GM23338 (cell line): ENCODE measurements around the gene GNB4. TPM values are rescaled to one million over a fixed set of nuclear protein-coding genes. Genes with fewer than 3 reads are reported as not detected.

Experiments used
- ATAC-seq: fragments of 200-7000 bp; cut with Tn5 transposase; 3 replicates; pipeline ENCODE4 v1.9.1; 2020
- DNase-seq: peaks from one replicate; pipeline ENCODE4 v3.0.0-alpha.2; 2015; ENCODE audit warnings: low spot score
- H2AFZ ChIP-seq: fragments of 200-600 bp; sonication (generic); 2 replicates; pipeline ENCODE4 v1.8.0; 2016; ENCODE audit warnings: antibody characterized with exemption, mild to moderate bottlenecking, moderate library complexity
- H3F3A ChIP-seq: fragments of 200-600 bp; sonication (generic); replicated peaks from 2 replicates; pipeline ENCODE4 v1.8.0; 2017; ENCODE audit warnings: antibody characterized with exemption, mixed run types, low read depth
- H3K27ac ChIP-seq: fragments of 200-600 bp; sonication (generic); 2 replicates; pipeline ENCODE4 v1.6.1; 2016; ENCODE audit warnings: low read depth
- H3K27me3 ChIP-seq: fragments of 200-600 bp; sonication (generic); 2 replicates; pipeline ENCODE4 v1.8.0; 2016; ENCODE audit warnings: mild to moderate bottlenecking, mixed run types, moderate library complexity; ENCODE audit not compliant: insufficient read depth
- H3K36me3 ChIP-seq: fragments of 200-600 bp; sonication (generic); 2 replicates; pipeline ENCODE4 v1.8.0; 2016; ENCODE audit warnings: mild to moderate bottlenecking; ENCODE audit not compliant: insufficient read depth
- H3K4me1 ChIP-seq: fragments of 200-600 bp; sonication (generic); 2 replicates; pipeline ENCODE4 v1.8.0; 2016; ENCODE audit warnings: mild to moderate bottlenecking, moderate library complexity; ENCODE audit not compliant: insufficient read depth
- H3K4me2 ChIP-seq: fragments of 200-600 bp; sonication (generic); 2 replicates; pipeline ENCODE4 v1.7.1; 2017; ENCODE audit warnings: mixed run types
- H3K4me3 ChIP-seq: fragments of 200-600 bp; sonication (generic); 2 replicates; pipeline ENCODE4 v1.6.1; 2016; ENCODE audit warnings: mixed run types
- H3K79me2 ChIP-seq: fragments of 200-600 bp; sonication (generic); replicated peaks from 2 replicates; pipeline ENCODE4 v1.8.0; 2017; ENCODE audit warnings: mild to moderate bottlenecking; ENCODE audit not compliant: insufficient read depth
- H3K9me2 ChIP-seq: fragments of 200-600 bp; sonication (generic); 2 replicates; pipeline ENCODE4 v1.8.0; 2017; ENCODE audit not compliant: insufficient read depth
- H4K20me1 ChIP-seq: fragments of 200-600 bp; sonication (generic); replicated peaks from 2 replicates; pipeline ENCODE4 v1.8.0; 2017; ENCODE audit warnings: mild to moderate bottlenecking; ENCODE audit not compliant: insufficient read depth
- H3K27ac Mint-ChIP-seq: 2 replicates; pipeline ENCODE4 v1.8.0; 2020; ENCODE audit warnings: inconsistent platforms, mild to moderate bottlenecking, moderate library complexity, mixed read lengths
- H3K27me3 Mint-ChIP-seq: 3 replicates; pipeline ENCODE4 v1.8.0; 2022; ENCODE audit warnings: low read depth, mild to moderate bottlenecking, moderate library complexity, mixed read lengths, inconsistent platforms; ENCODE audit not compliant: insufficient read depth, poor library complexity
- H3K36me3 Mint-ChIP-seq: 3 replicates; pipeline ENCODE4 v1.8.0; 2021; ENCODE audit warnings: low read depth, mild to moderate bottlenecking, inconsistent platforms, moderate library complexity, mixed read lengths
- H3K4me1 Mint-ChIP-seq: 3 replicates; pipeline ENCODE4 v1.8.0; 2020; ENCODE audit warnings: mild to moderate bottlenecking, inconsistent platforms, mixed read lengths
- H3K4me3 Mint-ChIP-seq: 3 replicates; pipeline ENCODE4 v1.8.0; 2021; ENCODE audit warnings: moderate library complexity, mild to moderate bottlenecking, inconsistent platforms, mixed read lengths
- H3K9me3 Mint-ChIP-seq: 3 replicates; pipeline ENCODE4 v1.8.0; 2020; ENCODE audit warnings: moderate library complexity, mild to moderate bottlenecking, inconsistent platforms, mixed read lengths
- CREB1 ChIP-seq: fragments of 250-450 bp; sonication (Bioruptor Pico); IDR thresholded peaks from 2 replicates; pipeline ENCODE4 v1.5.0; 2020; ENCODE audit warnings: low read depth, mild to moderate bottlenecking, moderate library complexity
- CTCF ChIP-seq, 2 experiments: fragments of 200-600 bp in 1 of 2; sonication (generic) in 1 of 2; conservative IDR thresholded peaks; 2 replicates each; pipeline versions ENCODE4 v1.5.1 to v1.6.1; 2016 to 2017; ENCODE audit warnings: antibody characterized with exemption in 2 of 2, low read depth in 2 of 2, mild to moderate bottlenecking in 2 of 2, moderate library complexity in 1 of 2
- EZH2 ChIP-seq: fragments of 200-600 bp; sonication (generic); IDR thresholded peaks from one replicate; pipeline ENCODE4 v1.8.0; 2017; ENCODE audit warnings: antibody characterized with exemption, mild to moderate bottlenecking, low read depth; ENCODE audit not compliant: unreplicated experiment
- EZH2phosphoT487 ChIP-seq: fragments of 200-600 bp; sonication (generic); IDR thresholded peaks from one replicate; pipeline ENCODE4 v1.8.1; 2018; ENCODE audit warnings: antibody characterized with exemption; ENCODE audit not compliant: unreplicated experiment
- JUNB ChIP-seq: IDR thresholded peaks from one replicate; pipeline ENCODE4 v1.6.1; 2016; ENCODE audit warnings: antibody characterized with exemption; ENCODE audit not compliant: unreplicated experiment
- NANOG ChIP-seq: IDR thresholded peaks from 2 replicates; pipeline ENCODE4 v1.6.1; 2016; ENCODE audit warnings: antibody characterized with exemption, borderline replicate concordance
- POLR2AphosphoS5 ChIP-seq: IDR thresholded peaks from 2 replicates; pipeline ENCODE4 v1.6.1; 2016; ENCODE audit warnings: antibody characterized with exemption, low read depth
- REST ChIP-seq: IDR thresholded peaks from one replicate; pipeline ENCODE4 v1.6.1; 2018; ENCODE audit warnings: antibody characterized with exemption; ENCODE audit not compliant: unreplicated experiment
- STAT1 ChIP-seq: IDR thresholded peaks from one replicate; pipeline ENCODE4 v1.6.1; 2016; ENCODE audit warnings: antibody characterized with exemption; ENCODE audit not compliant: unreplicated experiment
- ZNF331 ChIP-seq: fragments of 250-450 bp; sonication (Bioruptor Pico); IDR thresholded peaks from 2 replicates; pipeline ENCODE4 v1.5.0; 2020; ENCODE audit warnings: low read depth, mild to moderate bottlenecking, moderate library complexity
- polyA plus RNA-seq: library from polyadenylated mRNA; unstranded; fragments of >200 nt; fragmentation: Nextera tagmentation; extraction: Ambion mirVana; gene quantifications from 2 replicates; pipeline ENCODE4 v1.2.1, GENCODE V29; 2016
- total RNA-seq: library from RNA; depleted of rRNA; stranded (reverse); fragments of >200 nt; shearing (Covaris generic); gene quantifications from 2 replicates; pipeline ENCODE4 v1.2.3, GENCODE V29; 2014
- TF ChIP-seq, protein P1 (sequence below): IDR thresholded peaks from 2 replicates; pipeline ENCODE4 v1.6.1; 2016; ENCODE audit warnings: antibody characterized with exemption

The GNB4 gene
- total and polyA plus RNA-seq, 2 experiments from 2014 or later: 11.3 to 28.4 TPM

GRCh38 chr3:179375091-179375999 lies 75.9 kb downstream of the GNB4 start:
- H3K27ac Mint-ChIP-seq: no peak overlapping the region
- Histone ChIP-seq H3K4me2 (no peak overlapping the region), H3K79me2 (no peaks in the 10 kb centered on the region), H4K20me1 (no peaks in the 10 kb centered on the region), H2AFZ (no peak overlapping the region), H3F3A (no peaks in the 10 kb centered on the region), H3K27me3 (no peaks in the 10 kb centered on the region), H3K9me2 (no peaks in the 10 kb centered on the region), H3K27ac (no peak overlapping the region), H3K4me1 (no peaks in the 10 kb centered on the region), H3K4me3 (no peak overlapping the region), H3K36me3 (peaks cover 12% of the 10 kb centered on the region; the same call in 1 of the 2 replicates)
- no peak for ATAC-seq
- no peak for DNase-seq
- H3K4me1 Mint-ChIP-seq: no peaks in the 10 kb centered on the region
- peaks cover 2% of the 10 kb centered on the region for H3K27me3 Mint-ChIP-seq
- H3K36me3 Mint-ChIP-seq: peaks cover 17% of the 10 kb centered on the region; the same call in 2 of the 3 replicates
- no peaks in the 10 kb centered on the region for H3K9me3 Mint-ChIP-seq
- H3K4me3 Mint-ChIP-seq: no peak overlapping the region
- TF ChIP-seq STAT1: no peak

DNA sequence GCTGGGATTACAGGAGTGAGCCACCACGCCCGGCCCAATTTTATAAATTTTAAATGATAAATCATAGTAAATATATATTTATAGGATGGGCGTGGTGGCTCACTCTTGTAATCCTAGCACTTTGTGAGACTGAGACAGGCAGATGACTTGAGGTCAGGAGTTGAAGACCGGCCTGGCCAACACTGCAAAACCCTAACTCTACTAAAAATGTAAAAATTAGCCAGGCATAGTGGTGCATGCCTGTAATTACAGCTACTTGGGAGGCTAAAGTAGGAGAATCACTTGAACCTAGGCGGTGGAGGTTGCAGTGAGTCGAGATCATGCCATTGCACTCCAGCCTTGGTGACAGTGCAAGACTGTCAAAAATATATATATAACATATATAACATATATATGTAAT lies 77.3 kb downstream of the GNB4 start:
- H3K4me1 ChIP-seq: no peaks in the 10 kb centered on the region
- Mint-ChIP-seq H3K27ac (no peak overlapping the region), H3K4me1 (no peaks in the 10 kb centered on the region), H3K27me3 (no peaks in the 10 kb centered on the region), H3K36me3 (peaks cover 8% of the 10 kb centered on the region; the same call in 2 of the 3 replicates), H3K9me3 (no peaks in the 10 kb centered on the region), H3K4me3 (no peak overlapping the region)
- H3F3A ChIP-seq: no peaks in the 10 kb centered on the region
- no peaks in the 10 kb centered on the region for H4K20me1 ChIP-seq
- H2AFZ ChIP-seq: no peak overlapping the region
- DNase-seq: peak; percentile 31
- ATAC-seq: no peak
- no peak overlapping the region for H3K4me2 ChIP-seq
- no peaks in the 10 kb centered on the region for H3K27me3 ChIP-seq
- no peaks in the 10 kb centered on the region for H3K79me2 ChIP-seq
- H3K36me3 ChIP-seq: peaks cover 5% of the 10 kb centered on the region; the same call in 1 of the 2 replicates
- no peaks in the 10 kb centered on the region for H3K9me2 ChIP-seq
- no peak overlapping the region for H3K4me3 ChIP-seq
- H3K27ac ChIP-seq: no peak overlapping the region
- TF ChIP-seq STAT1 (no peak), JUNB (no peak), POLR2AphosphoS5 (no peak), EZH2 (no peak), ZNF331 (CRISPR knock-in tag) (no peak), NANOG (no peak), CREB1 (CRISPR knock-in tag) (no peak), REST (no peak), CTCF (conservative IDR thresholded peaks at IDR 0.05; ENCODE audit: low read depth in 2 of 2) (no peak; a peak in 1 of 4 replicates), EZH2phosphoT487 (no peak)
- TF ChIP-seq, protein P1, sequence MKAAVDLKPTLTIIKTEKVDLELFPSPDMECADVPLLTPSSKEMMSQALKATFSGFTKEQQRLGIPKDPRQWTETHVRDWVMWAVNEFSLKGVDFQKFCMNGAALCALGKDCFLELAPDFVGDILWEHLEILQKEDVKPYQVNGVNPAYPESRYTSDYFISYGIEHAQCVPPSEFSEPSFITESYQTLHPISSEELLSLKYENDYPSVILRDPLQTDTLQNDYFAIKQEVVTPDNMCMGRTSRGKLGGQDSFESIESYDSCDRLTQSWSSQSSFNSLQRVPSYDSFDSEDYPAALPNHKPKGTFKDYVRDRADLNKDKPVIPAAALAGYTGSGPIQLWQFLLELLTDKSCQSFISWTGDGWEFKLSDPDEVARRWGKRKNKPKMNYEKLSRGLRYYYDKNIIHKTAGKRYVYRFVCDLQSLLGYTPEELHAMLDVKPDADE: no peak
